WTC11 (cell line): ENCODE measurements around the gene RPL18A.

Experiments used
- CTCF ChIP-seq: fragments of 200-600 bp; IDR thresholded peaks from 2 replicates; pipeline ENCODE4 v1.8.0; 2022; ENCODE audit warnings: antibody characterized with exemption
- TEAD4 ChIP-seq: sonication (generic); formaldehyde crosslinking; IDR thresholded peaks from 2 replicates; pipeline ENCODE4 v1.8.0; 2022; ENCODE audit warnings: mild to moderate bottlenecking, missing genetic modification reagents
- USF2 ChIP-seq: sonication (generic); formaldehyde crosslinking; IDR thresholded peaks from 2 replicates; pipeline ENCODE4 v1.8.1; 2023; ENCODE audit warnings: mild to moderate bottlenecking, missing genetic modification reagents, moderate library complexity
- ZBTB21 ChIP-seq: sonication (generic); formaldehyde crosslinking; IDR thresholded peaks from 2 replicates; pipeline ENCODE4 v1.8.1; 2023; ENCODE audit warnings: mild to moderate bottlenecking, missing genetic modification reagents, borderline replicate concordance

- TF ChIP-seq CTCF, result no peak
- TF ChIP-seq USF2, result no peak
- TF ChIP-seq TEAD4 (CRISPR knock-in tag), result no peak
- TF ChIP-seq ZBTB21 (CRISPR knock-in tag), result no peak
These were observed 12.2 kb downstream of the RPL18A start, which contains the start of gene SLC5A5 for GRCh38 chr19:17871878-17872250.
